Measurements from ENCODE around the gene SSU72.
"Not testable (repeated sequence)": the region's sequence is repeated elsewhere in the genome, so short reads cannot be mapped to it uniquely, and the experiment has no call there.

SSU72 gene

DNA sequence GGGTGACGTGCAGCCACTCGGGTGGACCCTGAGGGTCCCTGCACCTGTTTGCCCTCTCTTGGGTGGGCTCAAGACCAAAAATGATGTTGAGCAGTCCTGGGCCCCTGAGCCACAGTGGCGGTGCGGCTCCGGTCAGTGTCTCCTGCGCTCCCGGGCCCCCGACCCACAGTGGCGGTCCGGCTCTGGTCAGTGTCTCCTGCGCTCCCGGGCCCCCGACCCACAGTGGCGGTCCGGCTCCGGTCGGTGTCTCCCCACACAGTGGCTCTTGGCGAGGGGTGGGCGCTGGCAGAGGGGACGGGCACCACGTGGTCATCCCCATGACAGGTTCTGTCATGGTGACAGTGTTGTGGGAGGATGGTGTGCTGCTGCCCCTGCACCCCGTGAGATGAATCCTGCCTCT, 80.4 kb downstream of the SSU72 start:
- not testable (repeated sequence) for DNase-seq

Measured in NCI-H82 (cell line).